SK-N-SH (cell line): ENCODE results near the gene RUVBL2.
"Not testable (repeated sequence)": the region's sequence is repeated elsewhere in the genome, so short reads cannot be mapped to it uniquely, and the experiment has no call there.

ENCODE experiments used
- FOXM1 ChIP-seq: IDR thresholded peaks from 2 replicates; pipeline ENCODE4 v1.4.0; 2012; ENCODE audit warnings: low read depth, mild to moderate bottlenecking
- GATA2 ChIP-seq: sonication (generic); formaldehyde crosslinking; IDR thresholded peaks from 2 replicates; pipeline ENCODE4 v1.5.0; 2020; ENCODE audit warnings: mild to moderate bottlenecking, missing genetic modification reagents
- TF ChIP-seq, protein P1 (sequence below): IDR thresholded peaks from 2 replicates; pipeline ENCODE4 v1.4.0; 2012; ENCODE audit warnings: low read depth, borderline replicate concordance
- TF ChIP-seq, protein P2 (sequence below): fragments of 200-600 bp; sonication (generic); IDR thresholded peaks from 2 replicates; pipeline ENCODE4 v1.6.1; 2017; ENCODE audit warnings: antibody characterized with exemption, mild to moderate bottlenecking, moderate library complexity
- TF ChIP-seq, protein P3 (sequence below): fragments of 150-350 bp; IDR thresholded peaks from 2 replicates; pipeline ENCODE4 v1.6.1; 2017; ENCODE audit warnings: antibody characterized with exemption, low read length, low read depth, borderline replicate concordance

DNA sequence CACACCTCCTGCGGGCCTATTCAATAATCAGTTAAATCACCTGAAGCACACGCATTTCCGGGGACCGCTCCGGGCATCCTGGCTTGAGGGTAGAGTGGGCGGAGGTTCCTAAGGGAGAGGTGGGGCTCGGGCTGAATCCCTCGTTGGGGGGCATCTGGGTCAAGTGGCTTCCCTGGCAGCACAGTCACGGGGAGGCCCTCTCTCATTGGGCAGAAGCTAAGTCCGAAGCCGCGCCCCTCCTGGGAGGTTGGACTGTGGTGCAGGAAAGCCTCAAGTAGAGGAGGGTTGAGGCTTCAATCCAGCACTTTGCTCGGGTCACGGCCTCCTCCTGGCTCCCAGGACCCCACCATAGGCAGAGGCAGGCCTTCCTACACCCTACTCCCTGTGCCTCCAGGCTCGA, 49.9 kb downstream of the RUVBL2 start, which contains the start of gene CGB5:
- TF ChIP-seq, protein P1, sequence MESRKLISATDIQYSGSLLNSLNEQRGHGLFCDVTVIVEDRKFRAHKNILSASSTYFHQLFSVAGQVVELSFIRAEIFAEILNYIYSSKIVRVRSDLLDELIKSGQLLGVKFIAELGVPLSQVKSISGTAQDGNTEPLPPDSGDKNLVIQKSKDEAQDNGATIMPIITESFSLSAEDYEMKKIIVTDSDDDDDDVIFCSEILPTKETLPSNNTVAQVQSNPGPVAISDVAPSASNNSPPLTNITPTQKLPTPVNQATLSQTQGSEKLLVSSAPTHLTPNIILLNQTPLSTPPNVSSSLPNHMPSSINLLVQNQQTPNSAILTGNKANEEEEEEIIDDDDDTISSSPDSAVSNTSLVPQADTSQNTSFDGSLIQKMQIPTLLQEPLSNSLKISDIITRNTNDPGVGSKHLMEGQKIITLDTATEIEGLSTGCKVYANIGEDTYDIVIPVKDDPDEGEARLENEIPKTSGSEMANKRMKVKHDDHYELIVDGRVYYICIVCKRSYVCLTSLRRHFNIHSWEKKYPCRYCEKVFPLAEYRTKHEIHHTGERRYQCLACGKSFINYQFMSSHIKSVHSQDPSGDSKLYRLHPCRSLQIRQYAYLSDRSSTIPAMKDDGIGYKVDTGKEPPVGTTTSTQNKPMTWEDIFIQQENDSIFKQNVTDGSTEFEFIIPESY: not testable (repeated sequence)
- not testable (repeated sequence) for TF ChIP-seq GATA2 (CRISPR knock-in tag); FOXM1
- TF ChIP-seq, protein P2, sequence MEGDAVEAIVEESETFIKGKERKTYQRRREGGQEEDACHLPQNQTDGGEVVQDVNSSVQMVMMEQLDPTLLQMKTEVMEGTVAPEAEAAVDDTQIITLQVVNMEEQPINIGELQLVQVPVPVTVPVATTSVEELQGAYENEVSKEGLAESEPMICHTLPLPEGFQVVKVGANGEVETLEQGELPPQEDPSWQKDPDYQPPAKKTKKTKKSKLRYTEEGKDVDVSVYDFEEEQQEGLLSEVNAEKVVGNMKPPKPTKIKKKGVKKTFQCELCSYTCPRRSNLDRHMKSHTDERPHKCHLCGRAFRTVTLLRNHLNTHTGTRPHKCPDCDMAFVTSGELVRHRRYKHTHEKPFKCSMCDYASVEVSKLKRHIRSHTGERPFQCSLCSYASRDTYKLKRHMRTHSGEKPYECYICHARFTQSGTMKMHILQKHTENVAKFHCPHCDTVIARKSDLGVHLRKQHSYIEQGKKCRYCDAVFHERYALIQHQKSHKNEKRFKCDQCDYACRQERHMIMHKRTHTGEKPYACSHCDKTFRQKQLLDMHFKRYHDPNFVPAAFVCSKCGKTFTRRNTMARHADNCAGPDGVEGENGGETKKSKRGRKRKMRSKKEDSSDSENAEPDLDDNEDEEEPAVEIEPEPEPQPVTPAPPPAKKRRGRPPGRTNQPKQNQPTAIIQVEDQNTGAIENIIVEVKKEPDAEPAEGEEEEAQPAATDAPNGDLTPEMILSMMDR: not testable (repeated sequence)
- TF ChIP-seq, protein P3, sequence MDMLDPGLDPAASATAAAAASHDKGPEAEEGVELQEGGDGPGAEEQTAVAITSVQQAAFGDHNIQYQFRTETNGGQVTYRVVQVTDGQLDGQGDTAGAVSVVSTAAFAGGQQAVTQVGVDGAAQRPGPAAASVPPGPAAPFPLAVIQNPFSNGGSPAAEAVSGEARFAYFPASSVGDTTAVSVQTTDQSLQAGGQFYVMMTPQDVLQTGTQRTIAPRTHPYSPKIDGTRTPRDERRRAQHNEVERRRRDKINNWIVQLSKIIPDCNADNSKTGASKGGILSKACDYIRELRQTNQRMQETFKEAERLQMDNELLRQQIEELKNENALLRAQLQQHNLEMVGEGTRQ: not testable (repeated sequence)
